ENCODE data around the gene HIRA.
"Not testable (repeated sequence)": the region's sequence is repeated elsewhere in the genome, so short reads cannot be mapped to it uniquely, and the experiment has no call there.

The HIRA gene

DNA sequence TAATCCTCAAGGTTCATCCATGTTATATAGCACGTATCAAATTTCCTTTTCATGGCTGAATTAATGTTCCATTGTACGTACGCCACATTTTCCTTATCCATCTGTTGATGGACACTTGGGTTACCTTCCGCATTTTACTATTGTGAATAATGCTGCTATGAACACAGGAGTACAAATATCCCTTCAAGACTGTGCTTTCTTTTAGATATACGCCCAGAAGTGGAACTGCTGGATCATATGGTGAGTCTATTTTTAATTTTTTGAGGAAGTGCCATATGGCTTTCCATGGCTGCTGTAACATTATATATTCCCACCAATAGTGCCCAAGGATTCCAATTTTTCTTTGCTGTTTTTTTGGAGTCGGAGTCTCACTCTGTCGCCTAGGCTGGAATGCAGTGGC, 6.8 kb upstream of the HIRA start:
- H3K27me3 ChIP-seq (ENCODE audit: insufficient read depth, low read length, poor library complexity): no peaks in the 10 kb centered on the region
- H3K79me2 ChIP-seq (ENCODE audit: insufficient read depth, low read length): peaks cover 58% of the 10 kb centered on the region
- H2AFZ ChIP-seq (ENCODE audit: low read depth, low read length): no peak overlapping the region
- ATAC-seq (ENCODE audit: insufficient read depth, low read depth): no peak
- peaks cover 7% of the 10 kb centered on the region for H3K4me1 ChIP-seq (ENCODE audit: insufficient read depth, low read length)
- no peaks in the 10 kb centered on the region for H3K9me3 ChIP-seq (ENCODE audit: insufficient read depth, low read length, severe bottlenecking)
- H3K4me3 ChIP-seq (ENCODE audit: low read depth in 1 of 2, low read length in 2 of 2): no peak overlapping the region
- no peak for TF ChIP-seq EZH2 (IDR thresholded peaks at IDR 0.05; ENCODE audit: borderline replicate concordance, low read depth, low read length, severe bottlenecking)
- TF ChIP-seq CTCF (IDR thresholded peaks at IDR 0.05; ENCODE audit: borderline replicate concordance, extremely low read depth, low read length, poor library complexity, severe bottlenecking): no peak
- H4K20me1 ChIP-seq (ENCODE audit: insufficient read depth, low read length): peaks cover 27% of the 10 kb centered on the region; the same call in 1 of the 2 replicates
- H3K4me2 ChIP-seq (ENCODE audit: insufficient read depth, low read length): no peak overlapping the region
- no peak for DNase-seq
- H3K36me3 ChIP-seq (ENCODE audit: insufficient read depth, low read length): peaks cover 48% of the 10 kb centered on the region
- H3K27ac ChIP-seq (ENCODE audit: low read length): no peak overlapping the region
- no peak overlapping the region for H3K9ac ChIP-seq (ENCODE audit: low read depth, low read length)

GRCh38 chr22:19436444-19437161, 5.1 kb upstream of the HIRA start:
- H3K27me3 ChIP-seq (ENCODE audit: insufficient read depth, low read length, poor library complexity); ATAC-seq (ENCODE audit: insufficient read depth, low read depth); H2AFZ ChIP-seq (ENCODE audit: low read depth, low read length); H3K4me2 ChIP-seq (ENCODE audit: insufficient read depth, low read length); H3K9ac ChIP-seq (ENCODE audit: low read depth, low read length); H3K4me3 ChIP-seq (ENCODE audit: low read depth in 1 of 2, low read length in 2 of 2); DNase-seq; H3K27ac ChIP-seq (ENCODE audit: low read length); H3K9me3 ChIP-seq (ENCODE audit: insufficient read depth, low read length, severe bottlenecking): not testable (repeated sequence)
- peaks cover 20% of the 10 kb centered on the region; the same call in 1 of the 2 replicates for H4K20me1 ChIP-seq (ENCODE audit: insufficient read depth, low read length)
- peaks cover 16% of the 10 kb centered on the region for H3K4me1 ChIP-seq (ENCODE audit: insufficient read depth, low read length)
- H3K36me3 ChIP-seq (ENCODE audit: insufficient read depth, low read length): peaks cover 33% of the 10 kb centered on the region
- peaks cover 51% of the 10 kb centered on the region for H3K79me2 ChIP-seq (ENCODE audit: insufficient read depth, low read length)

- Histone ChIP-seq H3K9me3 (ENCODE audit: insufficient read depth, low read length, severe bottlenecking) (no peaks in the 10 kb centered on the region), H3K9ac (ENCODE audit: low read depth, low read length) (no peak overlapping the region), H3K4me3 (ENCODE audit: low read depth in 1 of 2, low read length in 2 of 2) (no peak overlapping the region), H3K27ac (ENCODE audit: low read length) (no peak overlapping the region), H4K20me1 (ENCODE audit: insufficient read depth, low read length) (peaks cover 19% of the 10 kb centered on the region), H3K4me1 (ENCODE audit: insufficient read depth, low read length) (peaks cover 23% of the 10 kb centered on the region), H3K79me2 (ENCODE audit: insufficient read depth, low read length) (peaks cover 49% of the 10 kb centered on the region), H3K4me2 (ENCODE audit: insufficient read depth, low read length) (no peak overlapping the region), H3K36me3 (ENCODE audit: insufficient read depth, low read length) (peaks cover 25% of the 10 kb centered on the region), H2AFZ (ENCODE audit: low read depth, low read length) (no peak overlapping the region), H3K27me3 (ENCODE audit: insufficient read depth, low read length, poor library complexity) (no peaks in the 10 kb centered on the region)
- DNase-seq: no peak
- TF ChIP-seq EZH2 (IDR thresholded peaks at IDR 0.05; ENCODE audit: borderline replicate concordance, low read depth, low read length, severe bottlenecking) (no peak), CTCF (IDR thresholded peaks at IDR 0.05; ENCODE audit: borderline replicate concordance, extremely low read depth, low read length, poor library complexity, severe bottlenecking) (no peak)
- no peak for ATAC-seq (ENCODE audit: insufficient read depth, low read depth)
Observed at GRCh38 chr22:19434829-19435580, 3.5 kb upstream of the HIRA start.

DNA sequence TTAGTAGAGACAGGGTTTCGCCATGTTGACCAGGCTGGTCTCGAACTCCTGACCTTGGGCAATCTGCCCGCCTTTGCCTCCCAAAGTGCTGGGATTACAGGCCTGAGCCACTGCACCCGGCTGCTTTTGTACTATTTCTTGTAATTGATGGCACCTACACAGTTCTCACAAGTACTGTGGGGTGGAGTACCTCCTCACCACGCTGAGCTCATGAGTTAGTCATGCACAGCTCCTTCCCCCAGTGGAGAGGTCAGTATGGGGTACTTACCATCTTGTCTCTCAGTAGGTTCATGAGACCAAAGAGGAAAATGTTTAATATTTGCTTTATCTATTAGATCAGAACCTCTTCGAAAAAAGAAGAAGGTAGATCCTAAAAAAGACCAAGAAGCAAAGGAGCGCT, 2.9 kb upstream of the HIRA start:
- Histone ChIP-seq H2AFZ (ENCODE audit: low read depth, low read length) (no peak overlapping the region), H3K4me2 (ENCODE audit: insufficient read depth, low read length) (no peak overlapping the region), H3K4me1 (ENCODE audit: insufficient read depth, low read length) (peaks cover 29% of the 10 kb centered on the region), H3K9ac (ENCODE audit: low read depth, low read length) (no peak overlapping the region), H4K20me1 (ENCODE audit: insufficient read depth, low read length) (peaks cover 24% of the 10 kb centered on the region), H3K9me3 (ENCODE audit: insufficient read depth, low read length, severe bottlenecking) (no peaks in the 10 kb centered on the region), H3K27ac (ENCODE audit: low read length) (no peak overlapping the region), H3K27me3 (ENCODE audit: insufficient read depth, low read length, poor library complexity) (no peaks in the 10 kb centered on the region), H3K36me3 (ENCODE audit: insufficient read depth, low read length) (peaks cover 28% of the 10 kb centered on the region), H3K4me3 (ENCODE audit: low read depth in 1 of 2, low read length in 2 of 2) (no peak overlapping the region), H3K79me2 (ENCODE audit: insufficient read depth, low read length) (peaks cover 51% of the 10 kb centered on the region)
- DNase-seq (no peak), ATAC-seq (ENCODE audit: insufficient read depth, low read depth) (no peak)
- TF ChIP-seq EZH2 (IDR thresholded peaks at IDR 0.05; ENCODE audit: borderline replicate concordance, low read depth, low read length, severe bottlenecking) (no peak), CTCF (IDR thresholded peaks at IDR 0.05; ENCODE audit: borderline replicate concordance, extremely low read depth, low read length, poor library complexity, severe bottlenecking) (no peak)

Data from DND-41 (cell line).